HEK293 (cell line): Measurements from ENCODE around the gene ARSB.

Experiments
- BCL11A ChIP-seq: fragments of 450-650 bp; formaldehyde crosslinking; IDR thresholded peaks from 2 replicates; pipeline ENCODE4 v1.5.1; 2016; ENCODE audit warnings: low read depth, missing biosample characterization, missing genetic modification characterization
- CTCF ChIP-seq: fragments of 450-650 bp; formaldehyde crosslinking; IDR thresholded peaks from 2 replicates; pipeline ENCODE4 v1.5.1; 2016; ENCODE audit warnings: missing biosample characterization, missing genetic modification characterization
- REST ChIP-seq: fragments of 450-650 bp; formaldehyde crosslinking; IDR thresholded peaks from 2 replicates; pipeline ENCODE4 v1.5.1; 2016; ENCODE audit warnings: missing biosample characterization, missing genetic modification characterization
- SETDB1 ChIP-seq: IDR thresholded peaks from one replicate; pipeline ENCODE4 v1.6.1; 2017; ENCODE audit warnings: mild to moderate bottlenecking, low read length, moderate library complexity, mixed read lengths; ENCODE audit not compliant: insufficient read length
- TCF7L2 ChIP-seq: IDR thresholded peaks from 2 replicates; pipeline ENCODE4 v1.6.1; 2011; ENCODE audit warnings: low read depth, mild to moderate bottlenecking, inconsistent platforms, low read length, moderate library complexity, borderline replicate concordance
- TSHZ1 ChIP-seq: fragments of 450-650 bp; formaldehyde crosslinking; IDR thresholded peaks from 2 replicates; pipeline ENCODE4 v1.5.1; 2016; ENCODE audit warnings: missing biosample characterization, missing genetic modification characterization, borderline replicate concordance
- ZNF132 ChIP-seq: fragments of 450-650 bp; formaldehyde crosslinking; IDR thresholded peaks from 2 replicates; pipeline ENCODE4 v1.5.1; 2017; ENCODE audit warnings: missing biosample characterization, missing genetic modification characterization, borderline replicate concordance
- ZNF138 ChIP-seq: fragments of 450-650 bp; formaldehyde crosslinking; IDR thresholded peaks from 2 replicates; pipeline ENCODE4 v1.5.1; 2016; ENCODE audit warnings: missing biosample characterization, missing genetic modification characterization, borderline replicate concordance
- ZNF184 ChIP-seq: fragments of 450-650 bp; IDR thresholded peaks from 2 replicates; pipeline ENCODE4 v1.5.1; 2018; ENCODE audit warnings: missing biosample characterization, mild to moderate bottlenecking, missing genetic modification characterization
- ZNF530 ChIP-seq: fragments of 450-650 bp; formaldehyde crosslinking; IDR thresholded peaks from 2 replicates; pipeline ENCODE4 v1.5.1; 2016; ENCODE audit warnings: low read depth, missing biosample characterization, missing genetic modification characterization
- ZNF585B ChIP-seq: fragments of 450-650 bp; formaldehyde crosslinking; IDR thresholded peaks from 2 replicates; pipeline ENCODE4 v1.5.1; 2016; ENCODE audit warnings: missing biosample characterization, missing genetic modification characterization
- ZNF639 ChIP-seq: fragments of 450-650 bp; formaldehyde crosslinking; IDR thresholded peaks from 2 replicates; pipeline ENCODE4 v1.5.1; 2016; ENCODE audit warnings: missing biosample characterization, missing genetic modification characterization

GRCh38 chr5:79001471-79001870 lies 16.4 kb upstream of the ARSB start:
- TF ChIP-seq CTCF (tag by site-specific recombination) = no peak
- no peak for TF ChIP-seq ZNF530 (tag by site-specific recombination)
- TF ChIP-seq ZNF639 (tag by site-specific recombination) = no peak
- TF ChIP-seq TSHZ1 = no peak
- TF ChIP-seq SETDB1 = no peak
- no peak for TF ChIP-seq TCF7L2
- TF ChIP-seq REST (tag by site-specific recombination) = no peak
- TF ChIP-seq ZNF184 (tag by site-specific recombination) = no peak
- no peak for TF ChIP-seq BCL11A
- no peak for TF ChIP-seq ZNF138 (tag by site-specific recombination)
- TF ChIP-seq ZNF132 (tag by site-specific recombination) = no peak
- TF ChIP-seq ZNF585B (tag by site-specific recombination) = no peak
